Muscle layer of duodenum (tissue), 2 donors: ENCODE measurements around the gene SNX25.

Experiments used
- H3K27ac ChIP-seq: one replicate; pipeline ENCODE4 v1.7.0; 2013; ENCODE audit warnings: mild to moderate bottlenecking, low read length
- H3K27me3 ChIP-seq: one replicate; pipeline ENCODE4 v1.7.0; 2013; ENCODE audit warnings: low read depth, mild to moderate bottlenecking, control low read depth, low read length
- H3K36me3 ChIP-seq, 2 donors: one replicate each; pipeline ENCODE4 v1.7.0; 2013; ENCODE audit warnings: low read length in 2 of 2, control low read depth in 1 of 2, mild to moderate bottlenecking in 1 of 2; ENCODE audit not compliant: insufficient read depth in 2 of 2, control insufficient read depth in 1 of 2
- H3K4me1 ChIP-seq, 2 donors: one replicate each; pipeline ENCODE4 v1.7.0; 2013; ENCODE audit warnings: low read length in 2 of 2, mild to moderate bottlenecking in 2 of 2, control low read depth in 1 of 2, moderate library complexity in 1 of 2; ENCODE audit not compliant: insufficient read depth in 2 of 2, control insufficient read depth in 1 of 2
- H3K4me3 ChIP-seq, 2 donors: one replicate each; pipeline ENCODE4 v1.7.0; 2013; ENCODE audit warnings: low read length in 2 of 2, low read depth in 1 of 2, mild to moderate bottlenecking in 1 of 2
- H3K9me3 ChIP-seq, 2 donors: one replicate each; pipeline ENCODE4 v1.7.0; 2013; ENCODE audit warnings: low read length in 2 of 2, control low read depth in 1 of 2, mild to moderate bottlenecking in 1 of 2; ENCODE audit not compliant: control insufficient read depth in 1 of 2
- donor health status: healthy.

The SNX25 gene

GRCh38 chr4:185290018-185290607 is 80.7 kb downstream of the SNX25 start:
- no peak overlapping the region for H3K4me3 ChIP-seq
- no peaks in the 10 kb centered on the region for H3K27me3 ChIP-seq
- H3K9me3 ChIP-seq = no peaks in the 10 kb centered on the region
- peaks cover 0 to 16% of the 10 kb centered on the region in 2 donors for H3K36me3 ChIP-seq
- H3K4me1 ChIP-seq = no peaks in the 10 kb centered on the region
- H3K27ac ChIP-seq = no peak overlapping the region

DNA sequence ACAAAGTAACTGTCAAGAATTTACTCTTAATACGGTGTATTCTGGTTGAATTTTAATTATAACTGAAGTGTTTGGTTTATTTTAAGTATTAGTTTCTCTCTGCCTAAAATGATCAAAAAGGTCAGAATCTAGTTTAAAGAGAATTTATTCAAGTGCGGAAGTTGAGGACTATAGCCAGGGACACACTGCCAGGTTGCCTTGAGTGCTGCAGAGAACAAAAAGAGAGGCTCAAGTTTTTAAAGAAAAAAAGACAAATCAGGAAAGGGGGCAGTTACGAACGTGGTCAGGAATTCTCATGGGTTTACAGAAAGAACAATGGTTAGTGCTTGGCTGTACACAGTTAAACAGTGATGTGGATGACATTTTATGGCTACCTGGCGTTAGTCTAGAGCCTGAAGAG is 81.3 kb downstream of the SNX25 start:
- Histone ChIP-seq H3K36me3 (peaks cover 0 to 17% of the 10 kb centered on the region in 2 donors), H3K27ac (no peak overlapping the region), H3K27me3 (no peaks in the 10 kb centered on the region), H3K4me3 (no peak overlapping the region), H3K4me1 (no peaks in the 10 kb centered on the region), H3K9me3 (no peaks in the 10 kb centered on the region)

DNA sequence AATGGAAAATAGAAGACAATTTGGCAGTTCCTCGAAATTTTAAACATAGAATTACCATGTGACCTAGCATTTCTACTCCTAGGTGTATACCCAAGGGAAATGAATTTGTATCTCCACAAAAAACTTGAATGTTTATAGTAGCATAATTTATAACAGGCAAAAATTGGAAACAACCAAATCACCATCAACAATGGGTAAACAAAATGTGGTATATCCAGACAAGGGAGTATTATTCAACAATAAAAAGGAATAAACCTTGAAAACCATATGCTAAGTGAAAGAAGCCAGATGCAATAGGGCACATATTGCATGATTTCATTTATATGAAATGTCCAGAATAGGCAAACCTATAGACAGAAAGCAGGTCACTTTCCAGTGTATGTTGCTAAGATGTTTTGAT is 83.8 kb downstream of the SNX25 start:
- Histone ChIP-seq H3K4me3 (no peak overlapping the region), H3K27ac (no peak overlapping the region), H3K36me3 (peaks cover 0 to 24% of the 10 kb centered on the region in 2 donors), H3K4me1 (no peaks in the 10 kb centered on the region), H3K9me3 (no peaks in the 10 kb centered on the region), H3K27me3 (no peaks in the 10 kb centered on the region)

DNA sequence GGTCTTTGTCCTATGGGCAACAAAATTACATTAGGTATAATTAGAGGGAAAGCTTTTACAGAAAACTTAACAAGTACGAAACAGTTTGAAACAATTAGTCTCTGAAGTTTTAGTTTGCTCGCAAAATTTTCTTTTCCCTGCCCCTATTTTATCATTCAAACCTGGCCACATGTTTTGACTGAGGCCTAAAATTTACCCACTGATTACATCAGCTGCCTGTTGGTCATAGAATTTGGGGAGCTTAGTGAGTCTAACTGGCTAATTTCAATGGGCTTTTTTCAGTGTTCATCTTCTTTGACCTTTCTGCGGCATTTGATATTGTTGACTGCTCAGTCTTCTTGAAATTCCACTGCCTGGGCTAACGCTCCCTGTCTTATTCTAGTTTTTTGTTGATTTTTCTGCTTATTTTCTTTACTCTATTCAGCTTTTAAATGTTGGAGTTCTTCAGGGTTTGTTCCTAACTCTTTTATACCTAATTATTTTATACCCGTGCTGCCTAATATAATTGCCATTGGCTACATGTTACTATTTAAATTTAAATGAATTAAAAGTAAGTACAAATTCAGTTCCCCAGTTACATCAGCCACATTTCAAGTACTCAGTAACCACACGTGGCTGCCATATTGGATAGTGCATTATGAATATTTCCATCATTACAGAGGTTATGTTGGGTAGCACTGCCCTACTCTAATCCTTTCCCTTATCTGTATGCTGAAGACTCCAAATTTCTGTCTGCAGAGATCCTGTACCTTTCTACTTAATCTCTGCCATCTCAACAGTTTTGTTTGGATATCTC is 87.5 kb downstream of the SNX25 start:
- Histone ChIP-seq H3K36me3 (peaks cover 0 to 17% of the 10 kb centered on the region in 2 donors), H3K27me3 (no peaks in the 10 kb centered on the region), H3K4me1 (no peaks in the 10 kb centered on the region), H3K4me3 (no peak overlapping the region), H3K9me3 (no peaks in the 10 kb centered on the region), H3K27ac (no peak overlapping the region)

DNA sequence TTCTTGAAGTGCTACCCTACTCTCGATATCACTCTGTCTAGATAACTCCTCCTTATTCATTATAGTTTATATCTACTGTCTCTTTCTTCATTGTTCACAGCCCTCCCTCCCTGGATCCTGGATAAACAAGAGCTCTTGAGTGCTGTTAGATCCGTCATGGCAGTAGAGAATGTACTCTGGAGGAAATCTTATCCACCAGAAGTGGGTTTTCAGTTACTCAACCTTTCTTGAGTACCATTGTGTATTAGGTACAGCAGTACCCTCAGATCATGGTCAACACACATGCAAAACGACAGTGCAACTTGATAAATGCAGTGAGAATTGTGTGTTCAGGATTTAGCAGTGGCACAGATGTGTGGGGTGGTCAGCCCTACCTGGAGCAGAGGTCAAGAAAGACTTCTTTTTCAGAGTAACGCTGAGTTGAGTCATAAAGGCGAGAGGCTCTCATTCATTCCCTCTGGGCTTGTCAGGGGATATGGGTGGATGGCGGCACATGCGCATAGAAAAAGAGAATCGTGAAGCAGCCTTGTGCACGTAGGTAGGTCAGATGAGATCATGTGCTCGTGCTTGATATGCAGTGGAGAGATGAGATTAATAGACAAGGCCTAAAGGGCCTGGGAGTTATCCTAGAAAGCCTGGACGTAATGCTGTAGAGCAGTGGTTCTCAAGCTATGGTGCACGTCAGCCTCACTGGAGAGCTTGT is 89.5 kb downstream of the SNX25 start:
- no peak overlapping the region for H3K27ac ChIP-seq
- no peaks in the 10 kb centered on the region for H3K9me3 ChIP-seq
- H3K4me3 ChIP-seq = no peak overlapping the region
- peaks cover 0 to 14% of the 10 kb centered on the region in 2 donors for H3K36me3 ChIP-seq
- H3K27me3 ChIP-seq = no peaks in the 10 kb centered on the region
- no peaks in the 10 kb centered on the region for H3K4me1 ChIP-seq

GRCh38 chr4:185304541-185304940 is 95.1 kb downstream of the SNX25 start:
- H3K27ac ChIP-seq = no peak overlapping the region
- H3K9me3 ChIP-seq = no peaks in the 10 kb centered on the region
- no peak overlapping the region for H3K4me3 ChIP-seq
- H3K36me3 ChIP-seq = peaks cover 0 to 5% of the 10 kb centered on the region in 2 donors
- no peaks in the 10 kb centered on the region for H3K4me1 ChIP-seq
- H3K27me3 ChIP-seq = no peaks in the 10 kb centered on the region

- no peak overlapping the region for H3K27ac ChIP-seq
- H3K36me3 ChIP-seq = peaks cover 0 to 5% of the 10 kb centered on the region in 2 donors
- H3K9me3 ChIP-seq = no peaks in the 10 kb centered on the region
These were observed 95.7 kb downstream of the SNX25 start for GRCh38 chr4:185304944-185305690.

DNA sequence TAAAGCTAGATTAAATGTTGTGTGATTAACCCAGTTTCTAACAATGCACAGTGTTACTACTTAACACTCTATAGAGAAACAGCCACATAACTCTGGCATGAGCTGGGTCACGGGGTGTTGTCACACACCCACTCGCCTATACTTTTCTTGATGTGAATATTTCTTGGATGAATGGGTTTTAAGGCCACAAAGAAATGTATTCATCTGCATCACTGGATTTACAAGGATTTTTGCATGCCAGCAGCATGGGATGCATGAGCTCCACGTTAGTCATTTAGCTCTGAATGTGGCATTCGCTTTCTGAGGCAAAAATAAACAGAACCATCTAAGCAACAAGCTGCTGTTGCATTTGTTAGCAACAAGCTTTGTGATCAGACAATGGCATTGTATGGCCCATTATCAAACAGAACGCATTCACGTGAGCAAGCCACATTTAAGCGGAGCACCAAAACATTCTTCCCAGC is 96.6 kb downstream of the SNX25 start:
- H3K4me3 ChIP-seq = no peak overlapping the region
- H3K36me3 ChIP-seq = peaks cover 0 to 7% of the 10 kb centered on the region in 2 donors
- H3K4me1 ChIP-seq = no peaks in the 10 kb centered on the region
- H3K27ac ChIP-seq = no peak overlapping the region
- H3K9me3 ChIP-seq = no peaks in the 10 kb centered on the region
- no peaks in the 10 kb centered on the region for H3K27me3 ChIP-seq

More at GRCh38 chr4:185304944-185305690, 95.7 kb downstream of the SNX25 start:
- Histone ChIP-seq H3K27me3 (no peaks in the 10 kb centered on the region), H3K4me1 (no peaks in the 10 kb centered on the region), H3K4me3 (no peak overlapping the region)

GRCh38 chr4:185307136-185307950 is 97.9 kb downstream of the SNX25 start:
- H3K27me3 ChIP-seq = no peaks in the 10 kb centered on the region
- no peaks in the 10 kb centered on the region for H3K4me1 ChIP-seq
- H3K9me3 ChIP-seq = no peaks in the 10 kb centered on the region
- no peak overlapping the region for H3K4me3 ChIP-seq
- H3K36me3 ChIP-seq = peaks cover 0 to 14% of the 10 kb centered on the region in 2 donors
- no peak overlapping the region for H3K27ac ChIP-seq

DNA sequence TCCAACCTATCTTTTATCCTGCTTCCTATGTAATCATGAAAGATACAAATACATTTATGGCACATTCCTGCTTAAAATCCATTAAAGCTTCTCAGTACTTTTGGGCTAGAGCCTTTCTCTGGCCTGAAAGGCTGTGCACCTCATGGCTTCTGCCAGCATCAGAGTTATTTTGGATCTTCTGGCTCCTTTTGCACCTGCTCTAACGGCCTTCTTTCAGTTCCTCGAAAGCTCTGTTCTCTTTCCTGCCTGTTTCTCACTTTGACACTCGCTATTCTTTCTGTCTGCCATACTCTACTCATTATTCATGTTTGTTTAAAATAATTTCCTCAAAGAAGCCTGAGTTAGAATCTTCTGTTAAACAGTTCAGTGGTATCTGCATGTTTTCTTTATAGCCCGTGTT is 100.4 kb downstream of the SNX25 start:
- no peak overlapping the region for H3K4me3 ChIP-seq
- H3K36me3 ChIP-seq = peaks cover 0 to 14% of the 10 kb centered on the region in 2 donors
- H3K4me1 ChIP-seq = no peaks in the 10 kb centered on the region
- H3K27me3 ChIP-seq = no peaks in the 10 kb centered on the region
- no peaks in the 10 kb centered on the region for H3K9me3 ChIP-seq
- no peak overlapping the region for H3K27ac ChIP-seq
